GM12878 (cell line): Measurements from ENCODE around the gene DDX5. TPM values are rescaled to one million over a fixed set of nuclear protein-coding genes. Genes with fewer than 3 reads are reported as not detected.
A peak's percentile ranks its signal among the peaks of the same experiment; 100 is the strongest.

ENCODE experiments used
- ATAC-seq: fragments of 200-7000 bp; cut with Tn5 transposase; 3 replicates; pipeline ENCODE4 v1.9.1; 2020; ENCODE audit warnings: mild to moderate bottlenecking, moderate library complexity
- BruUV-seq: library from RNA; stranded (reverse); fragments of 400-500 nt; replicated peaks from 2 replicates; lab custom pipeline; 2021; lab: Mats Ljungman, UMichigan
- CTCF ChIA-PET: fragments of 300-600 bp; sonication (Branson Sonifier 250); formaldehyde crosslinking; extraction: SDS; loops from one replicate; lab custom pipeline; 2021; ENCODE audit warnings: inconsistent platforms; lab: Yijun Ruan, JAX
- POLR2A ChIA-PET: fragments of 350-600 bp; formaldehyde crosslinking; extraction: SDS; loops from one replicate; lab custom pipeline; 2021; ENCODE audit warnings: inconsistent platforms; lab: Charles Lee
- RAD21 ChIA-PET: fragments of 300-600 bp; sonication (Branson Sonifier 250); formaldehyde crosslinking; loops from one replicate; lab custom pipeline; 2023; ENCODE audit warnings: antibody characterized with exemption; ENCODE audit not compliant: unreplicated experiment; lab: Charles Lee
- SMC1A ChIA-PET: fragments of 300-600 bp; sonication (Branson Sonifier 250); formaldehyde crosslinking; loops from one replicate; lab custom pipeline; 2023; ENCODE audit not compliant: unreplicated experiment, uncharacterized antibody; lab: Charles Lee
- DNase-seq: peaks from one replicate; pipeline ENCODE4 v3.0.0-alpha.2; 2011; ENCODE audit warnings: low read depth, low spot score
- FAIRE-seq: peaks from 3 replicates; lab custom pipeline; 2011; peaks lifted over from hg19 to GRCh38; lab: Jason Lieb, UNC
- H2AFZ ChIP-seq: 2 replicates; pipeline ENCODE4 v1.6.0; 2011; ENCODE audit warnings: low read depth, low read length, control low read depth; ENCODE audit not compliant: control insufficient read depth
- H3K27ac ChIP-seq: 2 replicates; pipeline ENCODE4 v1.5.1; 2011; ENCODE audit warnings: control low read depth; ENCODE audit not compliant: control insufficient read depth, insufficient read depth
- H3K27me3 ChIP-seq, 2 experiments: replicated peaks in 1 of 2; 2 replicates each; pipeline versions ENCODE4 v1.6.0 to v1.6.1; 2011; ENCODE audit warnings: low read length in 1 of 2; ENCODE audit not compliant: control insufficient read depth in 2 of 2, insufficient read depth in 2 of 2
- H3K36me3 ChIP-seq, 2 experiments: 2 replicates each; pipeline ENCODE4 v1.5.1; 2011; ENCODE audit warnings: low read length in 1 of 2; ENCODE audit not compliant: control insufficient read depth in 2 of 2, insufficient read depth in 2 of 2
- H3K4me1 ChIP-seq: 2 replicates; pipeline ENCODE4 v1.6.1; 2011; ENCODE audit warnings: mild to moderate bottlenecking, low read length, moderate library complexity, mixed read lengths; ENCODE audit not compliant: control insufficient read depth, insufficient read depth
- H3K4me2 ChIP-seq: 2 replicates; pipeline ENCODE4 v1.6.0; 2011; ENCODE audit warnings: control low read depth; ENCODE audit not compliant: control insufficient read depth, insufficient read depth
- H3K4me3 ChIP-seq: fragments of 200-600 bp; sonication (generic); 2 replicates; pipeline ENCODE4 v1.5.1; 2016
- H3K79me2 ChIP-seq: 2 replicates; pipeline ENCODE4 v1.6.0; 2011; ENCODE audit warnings: low read length; ENCODE audit not compliant: control insufficient read depth, insufficient read depth
- H3K9ac ChIP-seq: 2 replicates; pipeline ENCODE4 v1.8.0; 2011; ENCODE audit warnings: low read length, control low read depth, mixed read lengths; ENCODE audit not compliant: control insufficient read depth, insufficient read depth
- H3K9me3 ChIP-seq: replicated peaks from 3 replicates; pipeline ENCODE4 v1.5.1; 2011; ENCODE audit warnings: mild to moderate bottlenecking, low read length; ENCODE audit not compliant: control insufficient read depth, insufficient read depth
- H4K20me1 ChIP-seq: 2 replicates; pipeline ENCODE4 v1.6.0; 2011; ENCODE audit not compliant: control insufficient read depth, insufficient read depth
- EED ChIP-seq: sonication (generic); IDR thresholded peaks from 2 replicates; pipeline ENCODE4 v1.6.1; 2016; ENCODE audit warnings: antibody characterized with exemption, low read depth
- HDAC2 ChIP-seq: fragments of 200-600 bp; sonication (generic); IDR thresholded peaks from 2 replicates; pipeline ENCODE4 v1.6.1; 2017
- SREBF2 ChIP-seq: IDR thresholded peaks from 2 replicates; pipeline ENCODE4 v1.6.1; 2012; ENCODE audit warnings: mild to moderate bottlenecking, low read length
- ZZZ3 ChIP-seq: IDR thresholded peaks from 2 replicates; pipeline ENCODE4 v1.6.1; 2011; ENCODE audit warnings: low read depth; ENCODE audit not compliant: control insufficient read depth, insufficient read length
- WGBS: methylation state at CpG from one replicate; pipeline ENCODE4 v1.1.6; 2016; ENCODE audit warnings: low lambda C conversion rate; ENCODE audit not compliant: insufficient replicate concordance, insufficient coverage; ENCODE audit errors: missing lambda C conversion rate; 5-methylcytosine and 5-hydroxymethylcytosine counted together
- in situ Hi-C: fragments of 300-500 bp; cut with MboI; formaldehyde crosslinking; loops from 9 replicates; pipeline ENCODE4 v1.14.3; 2018; ENCODE audit warnings: mixed read lengths
- intact Hi-C: fragments of 100-400 bp; cut with micrococcal nuclease; formaldehyde crosslinking; loops from one replicate; pipeline ENCODE4 v1.14.2; 2022; ENCODE audit not compliant: unreplicated experiment
- polyA plus RNA-seq, 11 experiments: library from polyadenylated mRNA; depleted of rRNA in 4 of 11; unstranded in 6 of 11; stranded (reverse) in 5 of 11; fragments of >200 nt; fragmentation: Nextera tagmentation in 4 of 11; fragmentation: Illumina TruSeq in 1 of 11; extraction: Ambion mirVana in 4 of 11; extraction: Trizol in 1 of 11; gene quantifications; 1 replicate in 1 of 11; 2 replicates in 10 of 11; pipeline versions ENCODE4 v1.2.1 to v1.2.3, GENCODE V29; 2011 to 2016; ENCODE audit warnings: inconsistent platforms in 2 of 11, missing spikeins in 2 of 11, low read depth in 1 of 11
- total RNA-seq, 4 experiments: library from RNA; depleted of rRNA in 3 of 4; stranded (reverse); fragments of >200 nt in 3 of 4; fragmentation: Illumina TruSeq in 1 of 4; extraction: Trizol in 1 of 4; gene quantifications; 2 replicates each; pipeline versions ENCODE4 v1.2.1 to v1.2.3, GENCODE V29; 2013 to 2021
- TF ChIP-seq, protein P1 (sequence below): fragments of 450-650 bp; IDR thresholded peaks from 2 replicates; pipeline ENCODE4 v1.6.1; 2017; ENCODE audit warnings: antibody characterized with exemption, mild to moderate bottlenecking, moderate library complexity

Gene DDX5
- total and polyA plus RNA-seq, 10 of the 15 experiments (the other 5 are each of a cell fraction or from before 2014, with no cell fraction given): 257 to 1,423 (median 719) TPM

DNA sequence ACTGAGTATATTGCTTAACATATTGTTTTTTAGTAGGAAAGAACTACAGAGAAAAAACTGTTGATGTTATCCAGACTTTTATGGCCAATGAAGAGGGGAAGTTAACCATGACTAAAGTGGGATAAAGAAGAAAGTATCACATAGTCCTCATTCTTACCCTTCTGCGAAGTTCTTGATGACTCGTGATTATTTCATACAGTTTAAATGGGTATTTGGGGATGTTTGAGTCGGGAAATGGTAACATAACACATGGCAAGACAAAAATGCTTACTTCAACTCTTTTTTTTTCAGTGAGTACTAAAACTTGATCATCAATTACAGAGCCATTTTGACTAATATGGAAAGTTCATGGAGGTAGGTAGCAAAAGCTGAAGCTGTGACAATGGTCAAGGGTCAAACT is 14.1 kb downstream of the DDX5 start:
- Histone ChIP-seq H4K20me1 (no peaks in the 10 kb centered on the region), H3K4me3 (no peak overlapping the region), H3K4me1 (no peaks in the 10 kb centered on the region; the same call in 1 of the 2 replicates), H3K27ac (no peak overlapping the region), H2AFZ (no peak overlapping the region), H3K36me3 (peaks cover 0 to 14% of the 10 kb centered on the region in 2 experiments; a peak in 3 of 4 replicates), H3K27me3 (no peaks in the 10 kb centered on the region), H3K4me2 (no peak overlapping the region), H3K9ac (no peak overlapping the region), H3K9me3 (no peaks in the 10 kb centered on the region), H3K79me2 (peaks cover 31% of the 10 kb centered on the region)
- SMC1A ChIA-PET: interaction anchor here (0.9 to 4.6 kb wide), 9 partner anchors 9 to 220 kb away, joined by 3 to 121 read pairs (median 4); no protein-coding TSS in a partner anchor
- FAIRE-seq: peak; percentile 13
- POLR2A ChIA-PET: interaction anchor here (0.6 to 1.6 kb wide), 2 partner anchors 13 to 173 kb away, joined by 3 to 7 read pairs; no protein-coding TSS in a partner anchor
- intact Hi-C loops: loop anchor here (1.0 to 5.0 kb wide), 3 partner anchors 72 to 185 kb away; no protein-coding TSS in a partner anchor
- RAD21 ChIA-PET: interaction anchor here (0.9 to 9.9 kb wide), 7 partner anchors 13 to 171 kb away, joined by 3 to 174 read pairs (median 6); no protein-coding TSS in a partner anchor
- TF ChIP-seq, protein P1, sequence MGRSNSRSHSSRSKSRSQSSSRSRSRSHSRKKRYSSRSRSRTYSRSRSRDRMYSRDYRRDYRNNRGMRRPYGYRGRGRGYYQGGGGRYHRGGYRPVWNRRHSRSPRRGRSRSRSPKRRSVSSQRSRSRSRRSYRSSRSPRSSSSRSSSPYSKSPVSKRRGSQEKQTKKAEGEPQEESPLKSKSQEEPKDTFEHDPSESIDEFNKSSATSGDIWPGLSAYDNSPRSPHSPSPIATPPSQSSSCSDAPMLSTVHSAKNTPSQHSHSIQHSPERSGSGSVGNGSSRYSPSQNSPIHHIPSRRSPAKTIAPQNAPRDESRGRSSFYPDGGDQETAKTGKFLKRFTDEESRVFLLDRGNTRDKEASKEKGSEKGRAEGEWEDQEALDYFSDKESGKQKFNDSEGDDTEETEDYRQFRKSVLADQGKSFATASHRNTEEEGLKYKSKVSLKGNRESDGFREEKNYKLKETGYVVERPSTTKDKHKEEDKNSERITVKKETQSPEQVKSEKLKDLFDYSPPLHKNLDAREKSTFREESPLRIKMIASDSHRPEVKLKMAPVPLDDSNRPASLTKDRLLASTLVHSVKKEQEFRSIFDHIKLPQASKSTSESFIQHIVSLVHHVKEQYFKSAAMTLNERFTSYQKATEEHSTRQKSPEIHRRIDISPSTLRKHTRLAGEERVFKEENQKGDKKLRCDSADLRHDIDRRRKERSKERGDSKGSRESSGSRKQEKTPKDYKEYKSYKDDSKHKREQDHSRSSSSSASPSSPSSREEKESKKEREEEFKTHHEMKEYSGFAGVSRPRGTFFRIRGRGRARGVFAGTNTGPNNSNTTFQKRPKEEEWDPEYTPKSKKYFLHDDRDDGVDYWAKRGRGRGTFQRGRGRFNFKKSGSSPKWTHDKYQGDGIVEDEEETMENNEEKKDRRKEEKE: no peak
- TF ChIP-seq HDAC2 (no peak), EED (no peak), ZZZ3 (no peak), SREBF2 (no peak)
- no peak for DNase-seq
- CTCF ChIA-PET: interaction anchor here (0.8 to 17.7 kb wide), 26 partner anchors 7 to 217 kb away, joined by 3 to 350 read pairs (median 5); partner anchors contain the start of genes CEP95 and DDX5
- in situ Hi-C loops: loop anchor here (5.0 kb wide), 2 partner anchors 70 to 170 kb away; no protein-coding TSS in a partner anchor
- no peak for ATAC-seq
- 95% methylated on average over 3 of the region's 3 CpGs for WGBS
- no TSS peak for BruUV-seq
